HG02610 (cell line): ENCODE measurements around the gene IGF2R.

Source experiments
- ATAC-seq: cut with Tn5 transposase; IDR thresholded peaks from one replicate; pipeline ENCODE4 v1.9.1; 2021; ENCODE audit warnings: mild to moderate bottlenecking, moderate library complexity; ENCODE audit not compliant: unreplicated experiment

Gene IGF2R

DNA sequence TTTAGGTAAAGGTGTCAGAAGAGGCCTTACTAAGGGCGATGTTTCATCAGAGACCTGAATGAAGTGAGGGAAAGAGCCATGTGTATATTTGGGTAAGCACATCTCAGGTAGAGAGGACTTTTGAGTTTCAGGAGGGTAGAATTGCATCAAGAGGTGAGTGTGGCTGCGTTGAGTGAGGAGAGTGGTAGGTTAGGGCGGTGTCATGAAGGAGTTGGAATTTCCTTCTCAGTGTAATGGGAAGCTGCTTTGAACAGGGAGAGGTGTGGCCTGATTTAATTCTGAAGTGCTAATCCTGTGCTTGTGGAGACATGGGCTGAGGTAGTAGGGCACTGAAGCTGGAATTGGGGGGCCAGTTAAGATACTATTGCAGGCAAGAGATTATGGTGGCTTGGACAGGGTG, 53.9 kb downstream of the IGF2R start:
- ATAC-seq = no peak

DNA sequence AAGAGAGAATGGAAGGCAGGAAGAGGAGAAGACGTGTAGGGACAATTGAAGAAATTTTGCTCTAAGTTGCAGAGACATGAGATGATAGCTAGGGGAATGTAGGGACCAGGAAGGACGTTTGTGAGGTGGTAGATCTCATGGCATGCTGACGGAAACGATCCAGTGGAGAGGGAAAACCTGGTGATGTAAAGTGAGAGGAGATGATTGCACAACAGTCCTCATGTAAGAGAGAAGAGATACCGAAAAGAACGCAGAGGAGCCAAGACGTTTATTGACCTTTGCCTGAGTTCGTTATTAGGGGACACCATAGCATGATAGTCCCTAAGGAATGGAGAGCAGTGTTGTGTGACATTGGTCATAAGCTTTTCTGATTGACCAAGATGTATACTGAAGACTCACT, 55.3 kb downstream of the IGF2R start:
- ATAC-seq = no peak

GRCh38 chr6:160027076-160027475, 58.2 kb downstream of the IGF2R start:
- ATAC-seq = no peak

- no peak for ATAC-seq
Measured at GRCh38 chr6:160027931-160028330, 59.0 kb downstream of the IGF2R start.

DNA sequence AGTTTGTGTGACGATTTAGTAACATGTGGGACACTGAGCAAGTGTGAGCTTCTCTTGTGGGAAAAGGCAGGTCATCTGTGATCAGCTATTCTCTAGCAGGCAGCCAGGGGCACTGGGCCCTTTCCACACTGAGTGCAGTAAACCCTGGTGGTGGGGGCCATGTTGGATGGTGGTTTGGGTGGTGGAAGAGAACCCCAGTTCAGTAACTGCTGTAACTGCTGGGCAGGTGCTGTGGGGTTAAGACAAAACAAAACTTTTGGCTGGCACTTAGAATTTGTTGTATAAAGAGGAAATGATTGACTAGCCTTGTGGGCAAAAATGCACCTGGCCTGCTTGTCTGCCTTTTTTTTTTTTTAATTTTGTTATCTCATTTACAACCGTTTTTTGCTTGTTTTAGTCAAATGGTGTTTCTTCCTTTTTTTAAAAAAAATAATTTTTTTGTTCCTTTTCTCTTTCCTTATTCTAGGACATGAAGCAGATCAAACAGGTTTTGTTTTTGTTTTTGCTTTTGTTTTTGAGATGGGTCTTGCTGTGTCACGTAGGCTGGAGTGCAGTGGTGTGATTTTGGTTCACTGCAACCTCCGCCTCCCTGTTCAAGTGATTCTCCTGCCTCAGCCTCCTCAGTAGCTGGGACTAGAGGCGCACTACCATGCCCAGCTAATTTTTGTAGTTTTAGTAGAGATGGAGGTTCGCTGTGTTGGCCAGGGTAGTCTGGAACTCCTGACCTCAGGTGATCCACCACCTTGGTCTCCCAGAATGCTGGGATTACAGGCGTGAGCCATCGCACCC, 59.8 kb downstream of the IGF2R start:
- ATAC-seq = no peak

DNA sequence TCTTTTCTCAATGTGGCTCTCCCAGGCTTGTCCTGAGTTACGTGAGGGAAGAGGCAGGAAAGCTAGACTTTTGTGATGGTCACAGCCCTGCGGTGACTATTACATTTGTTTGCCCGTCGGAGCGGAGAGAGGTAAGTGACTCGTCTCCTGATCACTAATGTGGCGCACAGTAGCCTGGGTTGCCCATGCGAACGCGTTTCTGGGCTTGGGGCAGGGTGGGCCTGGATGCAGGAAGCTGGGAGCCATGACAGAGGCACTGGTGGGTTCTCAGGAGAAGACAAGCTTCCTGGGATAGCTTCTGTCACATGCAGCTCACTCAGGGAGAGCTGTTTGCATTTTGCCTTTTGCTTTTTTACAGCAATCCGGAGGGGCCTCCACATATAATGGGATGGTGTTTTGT, 60.6 kb downstream of the IGF2R start:
- ATAC-seq = no peak

- ATAC-seq = no peak
Measured at GRCh38 chr6:160030103-160030502, 61.2 kb downstream of the IGF2R start.

DNA sequence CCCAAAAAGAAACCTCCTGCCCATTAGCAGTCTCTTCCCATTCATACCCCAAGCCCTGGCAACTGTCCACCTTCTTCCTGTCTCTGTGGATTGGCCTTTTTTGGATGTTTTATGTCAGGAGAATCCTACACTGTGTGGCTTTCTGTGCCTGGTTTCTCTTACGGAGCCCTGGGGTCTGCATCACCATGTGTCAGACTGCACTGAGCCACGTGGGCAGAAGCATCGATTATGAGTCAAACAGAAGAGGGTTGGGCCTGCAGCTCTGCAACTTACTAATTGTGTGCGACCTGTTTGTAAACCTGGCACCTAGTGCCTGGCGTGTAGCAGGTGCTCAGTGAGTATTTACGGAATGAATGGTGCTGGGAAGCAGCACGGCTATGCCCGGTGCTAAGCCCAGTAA, 62.6 kb downstream of the IGF2R start:
- no peak for ATAC-seq

GRCh38 chr6:160031871-160032270, 63.0 kb downstream of the IGF2R start:
- no peak for ATAC-seq

- ATAC-seq = no peak
Measured at GRCh38 chr6:160032538-160032937, 63.7 kb downstream of the IGF2R start.

- ATAC-seq = no peak
Measured at GRCh38 chr6:160034036-160034930, 65.4 kb downstream of the IGF2R start.

GRCh38 chr6:160035241-160035640, 66.4 kb downstream of the IGF2R start:
- no peak for ATAC-seq

- ATAC-seq = no peak
Measured at GRCh38 chr6:160035693-160036330, 66.9 kb downstream of the IGF2R start.

DNA sequence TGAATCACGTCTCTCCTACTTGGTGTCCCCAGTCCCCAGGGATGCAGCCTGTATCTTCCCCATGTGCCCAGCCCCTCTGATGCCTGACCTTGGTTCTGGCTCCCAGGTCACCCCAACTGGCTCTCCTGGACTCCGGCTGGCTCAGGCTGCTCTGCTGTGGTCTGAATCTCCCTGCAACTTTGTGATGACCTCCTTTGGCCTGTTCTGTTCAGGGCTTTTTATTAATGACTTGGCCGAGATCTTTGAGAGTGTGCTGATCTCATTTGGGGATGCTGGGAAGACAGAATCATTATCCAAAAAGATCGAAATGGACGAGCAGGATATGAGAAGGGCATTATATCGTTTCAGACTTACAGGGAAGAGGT, 67.4 kb downstream of the IGF2R start:
- no peak for ATAC-seq

- no peak for ATAC-seq
Measured at GRCh38 chr6:160036790-160037206, 67.9 kb downstream of the IGF2R start.

DNA sequence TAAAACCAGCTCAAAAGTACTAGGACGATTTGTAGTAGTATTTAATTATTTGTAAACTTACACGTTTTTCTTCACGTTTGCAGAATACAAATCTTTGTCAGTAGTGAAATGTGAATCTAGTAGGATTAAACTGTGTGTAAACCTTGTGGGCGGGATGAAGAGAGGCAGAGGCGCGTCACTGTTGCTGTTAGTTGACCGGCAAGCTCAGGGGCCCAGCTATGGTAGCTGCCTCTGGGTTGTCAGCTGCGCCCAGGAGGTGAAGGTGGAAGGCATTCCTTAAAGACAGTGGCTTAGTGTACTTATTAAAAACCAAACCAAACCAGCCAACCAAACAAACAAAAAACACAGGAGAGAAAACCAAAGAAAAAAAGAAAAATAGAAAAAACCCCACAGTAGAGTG, 69.6 kb downstream of the IGF2R start:
- ATAC-seq = no peak

- no peak for ATAC-seq
Measured at GRCh38 chr6:160039441-160039840, 70.6 kb downstream of the IGF2R start.

DNA sequence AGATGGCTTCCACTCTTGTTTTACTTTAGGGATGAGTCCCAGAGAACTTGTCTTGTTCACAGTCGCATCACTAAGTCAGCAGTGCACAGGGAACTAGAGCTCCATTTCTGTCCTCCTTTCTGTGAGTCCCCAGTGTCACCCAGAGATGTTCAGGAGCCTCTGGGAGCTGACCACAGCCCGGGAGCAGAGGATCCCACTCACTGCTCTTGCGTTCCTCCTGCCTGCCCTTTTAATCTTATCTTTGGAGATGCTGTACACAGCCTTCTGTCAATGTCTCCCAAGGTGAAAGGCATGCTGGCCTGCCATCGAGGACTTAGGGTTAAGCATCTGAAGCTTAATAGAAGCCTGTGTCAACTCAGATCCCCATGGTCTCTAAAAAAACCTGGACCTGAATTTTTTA, 71.2 kb downstream of the IGF2R start:
- no peak for ATAC-seq

DNA sequence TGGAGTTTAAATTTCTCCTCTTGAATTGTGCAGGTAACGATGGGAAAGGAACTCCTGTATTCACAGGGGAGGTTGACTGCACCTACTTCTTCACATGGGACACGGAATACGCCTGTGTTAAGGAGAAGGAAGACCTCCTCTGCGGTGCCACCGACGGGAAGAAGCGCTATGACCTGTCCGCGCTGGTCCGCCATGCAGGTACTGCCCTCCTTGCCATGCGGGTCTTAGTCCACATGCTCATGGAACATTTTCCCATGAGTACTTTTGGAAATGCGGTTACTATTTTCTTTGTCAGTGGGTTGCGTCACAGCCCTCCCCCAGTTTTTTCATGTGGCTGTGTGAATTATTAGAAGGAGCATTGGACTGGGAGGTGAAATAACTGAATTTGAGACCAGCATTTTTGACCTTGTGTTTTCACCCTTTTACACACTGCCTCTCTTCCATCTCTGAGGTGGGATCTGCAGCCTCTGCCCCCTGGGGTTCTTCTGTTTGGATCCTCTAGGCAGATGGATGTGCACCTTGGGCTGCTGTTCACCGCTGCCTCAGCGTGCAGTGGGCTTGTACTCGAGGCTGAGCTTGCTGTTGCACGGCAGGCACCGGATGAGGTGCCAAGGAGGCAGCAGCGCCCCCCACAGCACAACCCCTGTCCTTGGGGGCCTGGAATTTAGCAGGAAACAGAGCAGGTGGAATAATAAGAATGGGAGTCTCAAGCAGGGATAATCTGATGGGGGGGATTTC, 71.8 kb downstream of the IGF2R start:
- no peak for ATAC-seq

GRCh38 chr6:160041608-160042007, 72.7 kb downstream of the IGF2R start:
- no peak for ATAC-seq
